NCI-H460 (cell line): ENCODE results near the gene DCHS1. TPM values are rescaled to one million over a fixed set of nuclear protein-coding genes. Genes with fewer than 3 reads are reported as not detected.

ENCODE experiments used
- DNase-seq: peaks from one replicate; pipeline ENCODE4 v3.0.0-alpha.2; 2016; ENCODE audit warnings: low read depth; ENCODE audit errors: extremely low read depth
- total RNA-seq: library from RNA; depleted of rRNA; stranded (reverse); fragments of >200 nt; shearing (Covaris generic); gene quantifications from 2 replicates; pipeline ENCODE4 v1.2.3, GENCODE V29; 2014

The DCHS1 gene
- total RNA-seq, 1 experiment from 2014 or later = 0.07 TPM

GRCh38 chr11:6615046-6615445 lies 40.6 kb downstream of the DCHS1 start:
- no peak for DNase-seq

- DNase-seq = no peak
Measured at GRCh38 chr11:6614446-6614845, 41.2 kb downstream of the DCHS1 start.

GRCh38 chr11:6613496-6613895 lies 42.1 kb downstream of the DCHS1 start:
- DNase-seq = no peak

- DNase-seq = peak; percentile 88
Measured at GRCh38 chr11:6612213-6613041, 43.2 kb downstream of the DCHS1 start, which contains the start of gene TAF10. Gene TAF10 (minus strand): TSS chr11:6612216. CDS start chr11:6612189, 27 bp downstream.

- no peak for DNase-seq
Measured at GRCh38 chr11:6611963-6612212, 43.7 kb downstream of the DCHS1 start.

- DNase-seq = no peak
Measured at GRCh38 chr11:6611092-6611962, 44.3 kb downstream of the DCHS1 start.

- no peak for DNase-seq
Measured at GRCh38 chr11:6610591-6610990, 45.0 kb downstream of the DCHS1 start.

- no peak for DNase-seq
Measured at GRCh38 chr11:6609502-6610015, 46.0 kb downstream of the DCHS1 start.

GRCh38 chr11:6608726-6609501 lies 46.7 kb downstream of the DCHS1 start:
- no peak for DNase-seq

GRCh38 chr11:6608011-6608410 lies 47.6 kb downstream of the DCHS1 start:
- DNase-seq = no peak

GRCh38 chr11:6607190-6607795 lies 48.3 kb downstream of the DCHS1 start:
- no peak for DNase-seq

GRCh38 chr11:6606471-6607189 lies 49.0 kb downstream of the DCHS1 start:
- peak; percentile 43 for DNase-seq

GRCh38 chr11:6604790-6605189 lies 50.8 kb downstream of the DCHS1 start:
- no peak for DNase-seq

- no peak for DNase-seq
Measured at GRCh38 chr11:6604081-6604626, 51.5 kb downstream of the DCHS1 start.

- peak; percentile 76 for DNase-seq
Measured at GRCh38 chr11:6603287-6604080, 52.1 kb downstream of the DCHS1 start, which contains the start of the genes ILK and RRP8. Gene ILK (plus strand): TSS chr11:6603774. CDS start chr11:6604272, 498 bp downstream. Gene RRP8 (minus strand): TSS chr11:6603616. CDS start chr11:6603502, 114 bp downstream.

GRCh38 chr11:6602096-6602940 lies 53.3 kb downstream of the DCHS1 start:
- DNase-seq = no peak

- no peak for DNase-seq
Measured at GRCh38 chr11:6601041-6601461, 54.6 kb downstream of the DCHS1 start.
